Neural progenitor cell (in vitro differentiated cells): ENCODE measurements around the gene SDHC.

Experiments used
- EZH2phosphoT487 ChIP-seq: fragments of 200-600 bp; sonication (generic); IDR thresholded peaks from 2 replicates; pipeline ENCODE4 v1.6.1; 2017; ENCODE audit warnings: antibody characterized with exemption
- TF ChIP-seq, protein P1 (sequence below): fragments of 200-600 bp; sonication (generic); IDR thresholded peaks from 2 replicates; pipeline ENCODE4 v1.5.1; 2017; ENCODE audit warnings: antibody characterized with exemption, mild to moderate bottlenecking

DNA sequence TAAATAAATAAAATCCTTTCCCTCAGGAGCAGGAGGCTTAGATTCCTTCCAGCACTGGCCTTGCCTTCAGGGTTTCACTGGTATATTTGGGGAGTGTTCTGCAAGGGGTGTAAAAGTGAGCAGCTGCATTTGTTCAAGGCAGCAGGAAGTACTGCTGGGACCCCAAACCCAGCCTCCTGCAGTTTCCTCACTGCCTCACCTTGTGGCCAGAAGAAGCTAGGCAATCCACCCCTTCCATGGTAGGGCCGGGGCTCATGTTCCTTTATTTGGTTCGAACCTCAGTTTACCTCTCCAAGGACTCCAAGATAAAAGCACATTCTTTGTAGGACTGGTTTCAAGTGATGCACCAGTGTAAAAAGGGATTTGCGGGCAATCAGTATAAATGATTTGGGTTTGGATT lies 74.5 kb downstream of the SDHC start:
- no peak for TF ChIP-seq EZH2phosphoT487
- TF ChIP-seq, protein P1, sequence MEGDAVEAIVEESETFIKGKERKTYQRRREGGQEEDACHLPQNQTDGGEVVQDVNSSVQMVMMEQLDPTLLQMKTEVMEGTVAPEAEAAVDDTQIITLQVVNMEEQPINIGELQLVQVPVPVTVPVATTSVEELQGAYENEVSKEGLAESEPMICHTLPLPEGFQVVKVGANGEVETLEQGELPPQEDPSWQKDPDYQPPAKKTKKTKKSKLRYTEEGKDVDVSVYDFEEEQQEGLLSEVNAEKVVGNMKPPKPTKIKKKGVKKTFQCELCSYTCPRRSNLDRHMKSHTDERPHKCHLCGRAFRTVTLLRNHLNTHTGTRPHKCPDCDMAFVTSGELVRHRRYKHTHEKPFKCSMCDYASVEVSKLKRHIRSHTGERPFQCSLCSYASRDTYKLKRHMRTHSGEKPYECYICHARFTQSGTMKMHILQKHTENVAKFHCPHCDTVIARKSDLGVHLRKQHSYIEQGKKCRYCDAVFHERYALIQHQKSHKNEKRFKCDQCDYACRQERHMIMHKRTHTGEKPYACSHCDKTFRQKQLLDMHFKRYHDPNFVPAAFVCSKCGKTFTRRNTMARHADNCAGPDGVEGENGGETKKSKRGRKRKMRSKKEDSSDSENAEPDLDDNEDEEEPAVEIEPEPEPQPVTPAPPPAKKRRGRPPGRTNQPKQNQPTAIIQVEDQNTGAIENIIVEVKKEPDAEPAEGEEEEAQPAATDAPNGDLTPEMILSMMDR = no peak
